ENCODE measurements around the gene RICTOR.

The RICTOR gene

GRCh38 chr5:39114155-39114554, 40.0 kb upstream of the RICTOR start:
- no peak overlapping the region for H3K9ac ChIP-seq (ENCODE audit: low read length in 5 of 5)
- H3K9me3 ChIP-seq (ENCODE audit: control insufficient read depth in 5 of 5, low read length in 5 of 5), result no peaks in the 10 kb centered on the region
- H3K27ac ChIP-seq (ENCODE audit: low read depth, low read length), result no peak overlapping the region
- no peaks in the 10 kb centered on the region for H3K27me3 ChIP-seq (ENCODE audit: control insufficient read depth in 5 of 5, insufficient read depth in 4 of 5, low read length in 5 of 5)
- no peak overlapping the region for H3K4me3 ChIP-seq (ENCODE audit: low read depth in 1 of 5, low read length in 5 of 5)
- peaks cover 0 to 2% (median 0%) of the 10 kb centered on the region in 5 donors for H3K36me3 ChIP-seq (ENCODE audit: control insufficient read depth in 5 of 5, insufficient read depth in 5 of 5, low read length in 5 of 5)
- no peaks in the 10 kb centered on the region for H3K4me1 ChIP-seq (ENCODE audit: control insufficient read depth in 5 of 5, insufficient read depth in 5 of 5, low read length in 5 of 5)

GRCh38 chr5:39113354-39113953, 39.3 kb upstream of the RICTOR start:
- Histone ChIP-seq H3K9me3 (ENCODE audit: control insufficient read depth in 5 of 5, low read length in 5 of 5) (no peaks in the 10 kb centered on the region), H3K4me1 (ENCODE audit: control insufficient read depth in 5 of 5, insufficient read depth in 5 of 5, low read length in 5 of 5) (no peaks in the 10 kb centered on the region), H3K4me3 (ENCODE audit: low read depth in 1 of 5, low read length in 5 of 5) (no peak overlapping the region), H3K27ac (ENCODE audit: low read depth, low read length) (no peak overlapping the region), H3K9ac (ENCODE audit: low read length in 5 of 5) (no peak overlapping the region), H3K27me3 (ENCODE audit: control insufficient read depth in 5 of 5, insufficient read depth in 4 of 5, low read length in 5 of 5) (no peaks in the 10 kb centered on the region), H3K36me3 (ENCODE audit: control insufficient read depth in 5 of 5, insufficient read depth in 5 of 5, low read length in 5 of 5) (peaks cover 0 to 2% (median 0%) of the 10 kb centered on the region in 5 donors)

- Histone ChIP-seq H3K27ac (ENCODE audit: low read depth, low read length) (no peak overlapping the region), H3K4me3 (ENCODE audit: low read depth in 1 of 5, low read length in 5 of 5) (no peak overlapping the region), H3K4me1 (ENCODE audit: control insufficient read depth in 5 of 5, insufficient read depth in 5 of 5, low read length in 5 of 5) (no peaks in the 10 kb centered on the region), H3K27me3 (ENCODE audit: control insufficient read depth in 5 of 5, insufficient read depth in 4 of 5, low read length in 5 of 5) (no peaks in the 10 kb centered on the region), H3K9ac (ENCODE audit: low read length in 5 of 5) (no peak overlapping the region), H3K36me3 (ENCODE audit: control insufficient read depth in 5 of 5, insufficient read depth in 5 of 5, low read length in 5 of 5) (peaks cover 0 to 2% (median 0%) of the 10 kb centered on the region in 5 donors), H3K9me3 (ENCODE audit: control insufficient read depth in 5 of 5, low read length in 5 of 5) (no peaks in the 10 kb centered on the region)
These were observed 35.4 kb upstream of the RICTOR start for GRCh38 chr5:39109606-39110005.

- Histone ChIP-seq H3K9me3 (ENCODE audit: control insufficient read depth in 5 of 5, low read length in 5 of 5) (no peaks in the 10 kb centered on the region), H3K27me3 (ENCODE audit: control insufficient read depth in 5 of 5, insufficient read depth in 4 of 5, low read length in 5 of 5) (no peaks in the 10 kb centered on the region), H3K4me3 (ENCODE audit: low read depth in 1 of 5, low read length in 5 of 5) (no peak overlapping the region), H3K36me3 (ENCODE audit: control insufficient read depth in 5 of 5, insufficient read depth in 5 of 5, low read length in 5 of 5) (peaks cover 0 to 2% (median 0%) of the 10 kb centered on the region in 5 donors), H3K9ac (ENCODE audit: low read length in 5 of 5) (no peak overlapping the region), H3K4me1 (ENCODE audit: control insufficient read depth in 5 of 5, insufficient read depth in 5 of 5, low read length in 5 of 5) (no peaks in the 10 kb centered on the region), H3K27ac (ENCODE audit: low read depth, low read length) (no peak overlapping the region)
These were observed 34.8 kb upstream of the RICTOR start for GRCh38 chr5:39108987-39109386.

- Histone ChIP-seq H3K4me1 (ENCODE audit: control insufficient read depth in 5 of 5, insufficient read depth in 5 of 5, low read length in 5 of 5) (no peaks in the 10 kb centered on the region), H3K27ac (ENCODE audit: low read depth, low read length) (no peak overlapping the region), H3K36me3 (ENCODE audit: control insufficient read depth in 5 of 5, insufficient read depth in 5 of 5, low read length in 5 of 5) (peaks cover 0 to 2% (median 0%) of the 10 kb centered on the region in 5 donors), H3K9ac (ENCODE audit: low read length in 5 of 5) (no peak overlapping the region), H3K27me3 (ENCODE audit: control insufficient read depth in 5 of 5, insufficient read depth in 4 of 5, low read length in 5 of 5) (no peaks in the 10 kb centered on the region), H3K4me3 (ENCODE audit: low read depth in 1 of 5, low read length in 5 of 5) (no peak overlapping the region), H3K9me3 (ENCODE audit: control insufficient read depth in 5 of 5, low read length in 5 of 5) (no peaks in the 10 kb centered on the region)
These were observed 33.2 kb upstream of the RICTOR start for GRCh38 chr5:39107350-39107749.

GRCh38 chr5:39106322-39106721, 32.1 kb upstream of the RICTOR start:
- H3K4me1 ChIP-seq (ENCODE audit: control insufficient read depth in 5 of 5, insufficient read depth in 5 of 5, low read length in 5 of 5), result no peaks in the 10 kb centered on the region
- H3K27ac ChIP-seq (ENCODE audit: low read depth, low read length), result no peak overlapping the region
- H3K36me3 ChIP-seq (ENCODE audit: control insufficient read depth in 5 of 5, insufficient read depth in 5 of 5, low read length in 5 of 5), result peaks cover 0 to 2% (median 0%) of the 10 kb centered on the region in 5 donors
- no peaks in the 10 kb centered on the region for H3K9me3 ChIP-seq (ENCODE audit: control insufficient read depth in 5 of 5, low read length in 5 of 5)
- H3K4me3 ChIP-seq (ENCODE audit: low read depth in 1 of 5, low read length in 5 of 5), result no peak overlapping the region
- no peaks in the 10 kb centered on the region for H3K27me3 ChIP-seq (ENCODE audit: control insufficient read depth in 5 of 5, insufficient read depth in 4 of 5, low read length in 5 of 5)
- H3K9ac ChIP-seq (ENCODE audit: low read length in 5 of 5), result no peak overlapping the region

GRCh38 chr5:39104221-39104620, 30.0 kb upstream of the RICTOR start:
- Histone ChIP-seq H3K9me3 (ENCODE audit: control insufficient read depth in 5 of 5, low read length in 5 of 5) (no peaks in the 10 kb centered on the region), H3K27ac (ENCODE audit: low read depth, low read length) (no peak overlapping the region), H3K4me1 (ENCODE audit: control insufficient read depth in 5 of 5, insufficient read depth in 5 of 5, low read length in 5 of 5) (no peaks in the 10 kb centered on the region), H3K9ac (ENCODE audit: low read length in 5 of 5) (no peak overlapping the region), H3K27me3 (ENCODE audit: control insufficient read depth in 5 of 5, insufficient read depth in 4 of 5, low read length in 5 of 5) (no peaks in the 10 kb centered on the region), H3K4me3 (ENCODE audit: low read depth in 1 of 5, low read length in 5 of 5) (no peak overlapping the region), H3K36me3 (ENCODE audit: control insufficient read depth in 5 of 5, insufficient read depth in 5 of 5, low read length in 5 of 5) (no peaks in the 10 kb centered on the region)

- H3K9ac ChIP-seq (ENCODE audit: low read length in 5 of 5), result no peak overlapping the region
- H3K27ac ChIP-seq (ENCODE audit: low read depth, low read length), result no peak overlapping the region
- H3K4me3 ChIP-seq (ENCODE audit: low read depth in 1 of 5, low read length in 5 of 5), result no peak overlapping the region
- H3K36me3 ChIP-seq (ENCODE audit: control insufficient read depth in 5 of 5, insufficient read depth in 5 of 5, low read length in 5 of 5), result no peaks in the 10 kb centered on the region
- H3K27me3 ChIP-seq (ENCODE audit: control insufficient read depth in 5 of 5, insufficient read depth in 4 of 5, low read length in 5 of 5), result no peaks in the 10 kb centered on the region
- H3K9me3 ChIP-seq (ENCODE audit: control insufficient read depth in 5 of 5, low read length in 5 of 5), result no peaks in the 10 kb centered on the region
- no peaks in the 10 kb centered on the region for H3K4me1 ChIP-seq (ENCODE audit: control insufficient read depth in 5 of 5, insufficient read depth in 5 of 5, low read length in 5 of 5)
These were observed 28.5 kb upstream of the RICTOR start for GRCh38 chr5:39102684-39103155.

GRCh38 chr5:39100851-39101396, 26.7 kb upstream of the RICTOR start:
- no peak overlapping the region for H3K9ac ChIP-seq (ENCODE audit: low read length in 5 of 5)
- H3K4me1 ChIP-seq (ENCODE audit: control insufficient read depth in 5 of 5, insufficient read depth in 5 of 5, low read length in 5 of 5), result no peaks in the 10 kb centered on the region
- no peaks in the 10 kb centered on the region for H3K9me3 ChIP-seq (ENCODE audit: control insufficient read depth in 5 of 5, low read length in 5 of 5)
- no peaks in the 10 kb centered on the region for H3K36me3 ChIP-seq (ENCODE audit: control insufficient read depth in 5 of 5, insufficient read depth in 5 of 5, low read length in 5 of 5)
- H3K27ac ChIP-seq (ENCODE audit: low read depth, low read length), result no peak overlapping the region
- H3K4me3 ChIP-seq (ENCODE audit: low read depth in 1 of 5, low read length in 5 of 5), result no peak overlapping the region
- no peaks in the 10 kb centered on the region for H3K27me3 ChIP-seq (ENCODE audit: control insufficient read depth in 5 of 5, insufficient read depth in 4 of 5, low read length in 5 of 5)

GRCh38 chr5:39100301-39100850, 26.2 kb upstream of the RICTOR start:
- Histone ChIP-seq H3K4me1 (ENCODE audit: control insufficient read depth in 5 of 5, insufficient read depth in 5 of 5, low read length in 5 of 5) (no peaks in the 10 kb centered on the region), H3K27me3 (ENCODE audit: control insufficient read depth in 5 of 5, insufficient read depth in 4 of 5, low read length in 5 of 5) (no peaks in the 10 kb centered on the region), H3K9ac (ENCODE audit: low read length in 5 of 5) (no peak overlapping the region), H3K9me3 (ENCODE audit: control insufficient read depth in 5 of 5, low read length in 5 of 5) (no peaks in the 10 kb centered on the region), H3K4me3 (ENCODE audit: low read depth in 1 of 5, low read length in 5 of 5) (no peak overlapping the region), H3K36me3 (ENCODE audit: control insufficient read depth in 5 of 5, insufficient read depth in 5 of 5, low read length in 5 of 5) (no peaks in the 10 kb centered on the region), H3K27ac (ENCODE audit: low read depth, low read length) (no peak overlapping the region)
